Activated B cell treated with CpG ODN at 0.5 μM for 24 hours (primary cell): Measurements from ENCODE around the gene EFCAB11. TPM values are rescaled to one million over a fixed set of nuclear protein-coding genes. Genes with fewer than 3 reads are reported as not detected.

Experiments used
- ATAC-seq: fragments of 200-7000 bp; cut with Tn5 transposase; one replicate; pipeline ENCODE4 v1.10.0; 2021; ENCODE audit warnings: low read depth, mild to moderate bottlenecking, moderate library complexity
- CTCF ChIA-PET: fragments of 350-600 bp; sonication (Branson Sonifier 250); formaldehyde crosslinking; loops from one replicate; lab custom pipeline; 2021; ENCODE audit warnings: antibody characterized with exemption; lab: Charles Lee
- POLR2A ChIA-PET: fragments of 350-600 bp; sonication (Branson Sonifier 250); formaldehyde crosslinking; loops from one replicate; lab custom pipeline; 2021; ENCODE audit warnings: antibody characterized with exemption; lab: Charles Lee
- DNase-seq: peaks from one replicate; pipeline ENCODE4 v3.0.0; 2022
- H3K27ac Mint-ChIP-seq: one replicate; pipeline ENCODE4 v1.8.0; 2020; ENCODE audit warnings: mixed read lengths
- H3K27me3 Mint-ChIP-seq: one replicate; pipeline ENCODE4 v1.8.0; 2021; ENCODE audit warnings: mixed read lengths
- H3K36me3 Mint-ChIP-seq: one replicate; pipeline ENCODE4 v1.8.0; 2021; ENCODE audit warnings: low read depth, mixed read lengths
- H3K4me1 Mint-ChIP-seq: one replicate; pipeline ENCODE4 v1.8.0; 2021; ENCODE audit warnings: mixed read lengths
- H3K4me3 Mint-ChIP-seq: one replicate; pipeline ENCODE4 v1.8.0; 2020; ENCODE audit warnings: mild to moderate bottlenecking, mixed read lengths
- H3K9me3 Mint-ChIP-seq: one replicate; pipeline ENCODE4 v1.8.0; 2020; ENCODE audit warnings: mixed read lengths
- intact Hi-C: fragments of 100-400 bp; cut with micrococcal nuclease; formaldehyde crosslinking; loops from one replicate; pipeline ENCODE4 v1.15.1; 2024
- total RNA-seq: library from RNA; stranded (reverse); gene quantifications from 2 replicates; pipeline ENCODE4 v1.2.3, GENCODE V29; 2022
- TF ChIP-seq, protein P1 (sequence below): fragments of 200-600 bp; IDR thresholded peaks from one replicate; pipeline ENCODE4 v1.8.0; 2022; ENCODE audit warnings: antibody characterized with exemption, mild to moderate bottlenecking

Gene EFCAB11
- total RNA-seq, 1 donor from 2014 or later, result 7.5 TPM

DNA sequence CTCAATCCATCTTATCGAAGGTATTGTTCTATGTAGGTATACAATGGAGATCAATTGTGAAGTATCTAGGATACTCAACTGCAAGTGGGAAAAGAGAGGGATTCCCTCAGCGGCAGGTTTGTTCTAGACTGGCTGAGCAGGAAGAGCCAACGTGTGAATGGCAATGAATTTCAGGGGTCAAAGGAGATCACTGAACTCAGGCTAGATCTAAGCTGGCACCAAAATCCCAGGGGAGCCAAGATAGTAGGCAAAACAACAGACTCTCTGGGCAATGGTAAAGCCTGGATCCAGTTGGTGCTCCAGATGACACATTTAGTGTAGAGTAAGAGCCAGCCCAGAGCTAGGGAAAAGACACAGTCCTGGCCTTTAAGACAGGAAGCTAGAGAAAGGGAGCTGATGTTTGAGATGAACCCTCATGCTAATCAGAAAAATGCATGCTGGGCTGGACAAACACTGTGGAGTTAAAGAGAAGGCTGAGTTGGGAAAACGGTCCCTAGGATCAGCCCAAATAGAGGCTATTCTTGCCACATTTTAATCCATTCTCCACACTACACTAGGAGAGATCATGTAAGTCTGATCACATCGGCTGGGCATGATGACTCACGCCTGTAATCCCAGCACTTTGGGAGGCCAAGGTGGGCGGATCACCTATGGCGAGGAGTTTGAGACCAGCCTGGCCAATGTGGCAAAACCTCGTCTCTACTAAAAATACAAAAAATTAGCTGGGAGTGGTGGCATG, 45.6 kb downstream of the EFCAB11 start:
- Mint-ChIP-seq H3K27ac (no peak overlapping the region), H3K27me3 (no peaks in the 10 kb centered on the region), H3K9me3 (no peaks in the 10 kb centered on the region), H3K4me3 (no peak overlapping the region), H3K36me3 (no peaks in the 10 kb centered on the region), H3K4me1 (no peaks in the 10 kb centered on the region)
- TF ChIP-seq, protein P1, sequence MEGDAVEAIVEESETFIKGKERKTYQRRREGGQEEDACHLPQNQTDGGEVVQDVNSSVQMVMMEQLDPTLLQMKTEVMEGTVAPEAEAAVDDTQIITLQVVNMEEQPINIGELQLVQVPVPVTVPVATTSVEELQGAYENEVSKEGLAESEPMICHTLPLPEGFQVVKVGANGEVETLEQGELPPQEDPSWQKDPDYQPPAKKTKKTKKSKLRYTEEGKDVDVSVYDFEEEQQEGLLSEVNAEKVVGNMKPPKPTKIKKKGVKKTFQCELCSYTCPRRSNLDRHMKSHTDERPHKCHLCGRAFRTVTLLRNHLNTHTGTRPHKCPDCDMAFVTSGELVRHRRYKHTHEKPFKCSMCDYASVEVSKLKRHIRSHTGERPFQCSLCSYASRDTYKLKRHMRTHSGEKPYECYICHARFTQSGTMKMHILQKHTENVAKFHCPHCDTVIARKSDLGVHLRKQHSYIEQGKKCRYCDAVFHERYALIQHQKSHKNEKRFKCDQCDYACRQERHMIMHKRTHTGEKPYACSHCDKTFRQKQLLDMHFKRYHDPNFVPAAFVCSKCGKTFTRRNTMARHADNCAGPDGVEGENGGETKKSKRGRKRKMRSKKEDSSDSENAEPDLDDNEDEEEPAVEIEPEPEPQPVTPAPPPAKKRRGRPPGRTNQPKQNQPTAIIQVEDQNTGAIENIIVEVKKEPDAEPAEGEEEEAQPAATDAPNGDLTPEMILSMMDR, result no peak
- ATAC-seq, result no peak
- ChIA-PET POLR2A (interaction anchor here (0.6 kb wide), 1 partner anchor 565 kb away, joined by 3 read pairs; no protein-coding TSS in a partner anchor), CTCF (no interaction called here)
- intact Hi-C loops, result no loop called here
- no peak for DNase-seq

DNA sequence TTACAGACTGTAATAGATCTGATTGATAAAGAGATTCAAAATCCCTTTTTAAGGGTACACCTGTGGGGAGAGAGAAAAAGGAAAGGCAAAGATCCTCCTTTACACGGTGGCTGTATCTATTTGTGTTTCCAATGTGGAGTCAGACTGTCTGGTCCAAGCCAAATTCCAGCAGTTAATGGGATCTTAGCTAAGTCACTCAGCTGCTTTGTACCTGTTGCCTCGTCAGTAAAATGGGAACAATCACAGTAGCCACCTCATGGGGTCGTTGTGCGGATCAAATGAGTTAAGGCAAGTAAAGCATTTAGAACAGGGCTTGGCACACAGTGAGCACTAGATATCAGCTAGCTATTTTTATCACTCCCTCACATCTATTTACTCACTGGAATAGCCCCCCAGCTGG, 46.9 kb downstream of the EFCAB11 start:
- Mint-ChIP-seq H3K4me3 (no peak overlapping the region), H3K36me3 (no peaks in the 10 kb centered on the region), H3K27me3 (no peaks in the 10 kb centered on the region), H3K27ac (no peak overlapping the region), H3K4me1 (peaks cover 3% of the 10 kb centered on the region), H3K9me3 (no peaks in the 10 kb centered on the region)
- POLR2A ChIA-PET, result no interaction called here
- no peak for ATAC-seq
- no peak for DNase-seq
- intact Hi-C loops, result no loop called here
- TF ChIP-seq, protein P1, result no peak
- CTCF ChIA-PET, result interaction anchor here (2.7 kb wide), 1 partner anchor 881 kb away, joined by 6 read pairs; no protein-coding TSS in a partner anchor

DNA sequence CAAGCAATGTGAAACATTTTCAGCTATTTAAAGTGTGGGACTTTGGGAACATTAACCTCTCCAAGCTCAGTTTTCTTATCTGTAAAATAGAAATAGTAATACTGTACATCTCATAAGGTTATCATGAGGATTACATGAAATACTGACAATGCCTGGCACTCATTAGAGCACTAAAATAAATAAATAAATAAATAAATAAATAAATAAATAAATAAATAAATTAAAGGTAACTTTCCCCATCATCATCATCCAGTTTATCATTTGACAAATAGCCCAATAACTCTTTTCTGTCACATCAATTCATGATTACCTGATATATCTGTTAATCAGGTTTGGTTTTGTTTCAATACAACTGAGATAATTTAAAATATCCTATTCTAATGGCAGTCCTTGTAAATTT, 48.5 kb downstream of the EFCAB11 start:
- Mint-ChIP-seq H3K9me3 (no peaks in the 10 kb centered on the region), H3K36me3 (no peaks in the 10 kb centered on the region), H3K27me3 (no peaks in the 10 kb centered on the region), H3K4me1 (peaks cover 3% of the 10 kb centered on the region), H3K4me3 (no peak overlapping the region), H3K27ac (no peak overlapping the region)
- intact Hi-C loops, result no loop called here
- DNase-seq, result no peak
- ChIA-PET POLR2A (interaction anchor here (0.6 kb wide), 1 partner anchor 873 kb away, joined by 3 read pairs; no protein-coding TSS in a partner anchor), CTCF (interaction anchor here (2.7 kb wide), 1 partner anchor 879 kb away, joined by 6 read pairs; no protein-coding TSS in a partner anchor)
- TF ChIP-seq, protein P1, result no peak
- no peak for ATAC-seq

DNA sequence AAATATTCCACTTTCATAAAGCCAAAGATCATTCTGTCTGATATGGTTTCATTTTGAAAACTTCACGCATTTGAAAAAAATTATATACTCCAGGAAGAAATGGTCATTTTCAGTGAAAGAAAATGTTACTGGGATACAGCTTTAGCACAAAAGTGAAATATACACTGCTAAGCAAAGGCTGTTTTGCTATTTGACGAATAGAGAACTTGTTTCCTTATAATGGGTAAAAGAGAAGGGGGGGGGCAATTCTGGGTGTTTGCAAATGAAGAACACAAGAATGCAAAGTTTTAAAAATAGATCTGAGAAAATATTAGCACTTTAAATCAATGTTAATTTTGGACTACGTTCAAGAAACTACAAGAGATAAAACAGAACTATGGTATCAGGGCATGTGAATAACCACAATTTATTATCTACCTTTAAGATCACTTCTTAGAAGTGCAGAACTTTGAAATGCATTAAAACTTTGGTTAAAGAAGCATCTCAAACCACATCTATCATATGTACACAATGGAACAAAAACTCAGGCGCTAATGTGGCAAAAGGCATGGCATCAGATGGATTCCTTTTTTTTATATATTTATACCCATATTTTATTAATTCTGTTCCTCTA, 51.1 kb downstream of the EFCAB11 start:
- no peaks in the 10 kb centered on the region for H3K27me3 Mint-ChIP-seq
- no peak overlapping the region for H3K27ac Mint-ChIP-seq
- ChIA-PET CTCF (interaction anchor here (0.9 to 1.6 kb wide), 2 partner anchors 12 to 862 kb away, joined by 3 read pairs; no protein-coding TSS in a partner anchor), POLR2A (no interaction called here)
- no peak for ATAC-seq
- peaks cover 3% of the 10 kb centered on the region for H3K4me1 Mint-ChIP-seq
- no peaks in the 10 kb centered on the region for H3K36me3 Mint-ChIP-seq
- no peak overlapping the region for H3K4me3 Mint-ChIP-seq
- TF ChIP-seq, protein P1, result no peak
- DNase-seq, result no peak
- H3K9me3 Mint-ChIP-seq, result no peaks in the 10 kb centered on the region
- intact Hi-C loops, result loop anchor here (5.0 kb wide), 1 partner anchor 131 kb away; no protein-coding TSS in a partner anchor

DNA sequence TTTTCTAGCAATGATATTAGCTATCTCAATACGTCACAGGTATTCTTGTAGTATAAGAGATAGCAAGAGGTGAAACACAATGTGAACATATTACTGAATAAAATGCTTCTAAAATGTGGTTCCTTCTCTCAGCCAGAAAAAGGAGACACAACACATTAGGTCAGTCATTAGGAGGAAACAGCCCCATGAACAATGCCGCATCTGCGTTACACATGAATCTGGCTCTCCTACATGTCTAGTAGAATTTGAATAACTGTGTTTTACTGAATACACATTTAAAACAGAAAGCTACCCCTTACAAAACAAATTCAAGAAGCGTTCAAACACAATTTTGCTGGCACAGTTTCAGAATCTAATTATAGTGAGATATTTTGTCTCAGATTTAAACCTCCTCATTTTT, 51.6 kb downstream of the EFCAB11 start:
- Mint-ChIP-seq H3K4me1 (peaks cover 3% of the 10 kb centered on the region), H3K36me3 (no peaks in the 10 kb centered on the region), H3K9me3 (no peaks in the 10 kb centered on the region), H3K27ac (no peak overlapping the region), H3K4me3 (no peak overlapping the region), H3K27me3 (no peaks in the 10 kb centered on the region)
- CTCF ChIA-PET, result interaction anchor here (0.9 to 1.6 kb wide), 2 partner anchors 12 to 862 kb away, joined by 3 read pairs; no protein-coding TSS in a partner anchor
- POLR2A ChIA-PET, result no interaction called here
- intact Hi-C loops, result loop anchor here (5.0 kb wide), 1 partner anchor 131 kb away; no protein-coding TSS in a partner anchor
- TF ChIP-seq, protein P1, result no peak
- ATAC-seq (no peak), DNase-seq (no peak)
